C4-2B (cell line): ENCODE results near the gene MND1.

Experiments
- H3K27ac ChIP-seq: fragments of 450-650 bp; 2 replicates; pipeline ENCODE4 v1.5.1; 2017
- CTCF ChIP-seq: fragments of 450-650 bp; conservative IDR thresholded peaks from 2 replicates; pipeline ENCODE4 v1.5.1; 2017; ENCODE audit warnings: mild to moderate bottlenecking
- ZFX ChIP-seq: fragments of 450-650 bp; IDR thresholded peaks from 2 replicates; pipeline ENCODE4 v1.6.1; 2017

MND1 gene

GRCh38 chr4:153384160-153384559 is 39.7 kb downstream of the MND1 start:
- no peak for TF ChIP-seq CTCF
- TF ChIP-seq ZFX, result no peak
- H3K27ac ChIP-seq, result no peak overlapping the region

GRCh38 chr4:153385784-153386183 is 41.3 kb downstream of the MND1 start:
- no peak for TF ChIP-seq CTCF
- no peak for TF ChIP-seq ZFX
- no peak overlapping the region for H3K27ac ChIP-seq

- H3K27ac ChIP-seq, result no peak overlapping the region
- TF ChIP-seq ZFX (no peak), CTCF (no peak)
Observed at GRCh38 chr4:153387981-153388380, 43.5 kb downstream of the MND1 start.

GRCh38 chr4:153393397-153393796 is 48.9 kb downstream of the MND1 start:
- no peak overlapping the region for H3K27ac ChIP-seq
- TF ChIP-seq ZFX, result no peak
- TF ChIP-seq CTCF, result no peak

GRCh38 chr4:153394945-153395344 is 50.5 kb downstream of the MND1 start:
- H3K27ac ChIP-seq, result no peak overlapping the region
- no peak for TF ChIP-seq CTCF
- TF ChIP-seq ZFX, result no peak

- no peak overlapping the region for H3K27ac ChIP-seq
Observed at GRCh38 chr4:153398713-153399112, 54.2 kb downstream of the MND1 start.

GRCh38 chr4:153399358-153399757 is 54.9 kb downstream of the MND1 start:
- no peak for TF ChIP-seq CTCF
- TF ChIP-seq ZFX, result no peak
- H3K27ac ChIP-seq, result no peak overlapping the region

More at GRCh38 chr4:153398713-153399112, 54.2 kb downstream of the MND1 start:
- no peak for TF ChIP-seq CTCF
- TF ChIP-seq ZFX, result no peak
